Esophagus muscularis mucosa (tissue), 4 donors: ENCODE measurements around the gene PAQR5. TPM values are rescaled to one million over a fixed set of nuclear protein-coding genes. Genes with fewer than 3 reads are reported as not detected.
"Not testable (repeated sequence)": the region's sequence is repeated elsewhere in the genome, so short reads cannot be mapped to it uniquely, and the experiment has no call there.

ENCODE experiments used
- DNase-seq: peaks from one replicate; pipeline ENCODE4 v3.0.0-alpha.2; 2017; ENCODE audit errors: extremely low spot score
- H3K27ac ChIP-seq, 4 donors: fragments of 200-600 bp; sonication (generic); replicated peaks in 1 of 4; 1 replicate in 3 of 4; 2 replicates in 1 of 4; pipeline ENCODE4 v1.5.1; 2016 to 2019; ENCODE audit warnings: mild to moderate bottlenecking in 1 of 4
- H3K27me3 ChIP-seq, 4 donors: fragments of 200-600 bp; sonication (generic); one replicate each; pipeline versions ENCODE4 v1.5.1 to v1.6.0; 2016 to 2019
- H3K36me3 ChIP-seq, 4 donors: fragments of 200-600 bp; sonication (generic); one replicate each; pipeline ENCODE4 v1.5.1; 2016 to 2019
- H3K4me1 ChIP-seq, 4 donors: fragments of 200-600 bp; sonication (generic); one replicate each; pipeline ENCODE4 v1.5.1; 2016 to 2019
- H3K4me3 ChIP-seq, 4 donors: fragments of 200-600 bp; sonication (generic); 1 replicate in 2 of 4; 2 replicates in 2 of 4; pipeline ENCODE4 v1.5.1; 2016 to 2019; ENCODE audit warnings: mild to moderate bottlenecking in 4 of 4, moderate library complexity in 1 of 4
- H3K9me3 ChIP-seq, 4 donors: fragments of 200-600 bp; sonication (generic); 1 replicate in 3 of 4; 2 replicates in 1 of 4; pipeline ENCODE4 v1.5.1; 2016 to 2019
- CTCF ChIP-seq, 3 experiments: fragments of 200-600 bp in 2 of 3; fragments of 450-650 bp in 1 of 3; sonication (generic) in 2 of 3; IDR thresholded peaks; one replicate each; pipeline ENCODE4 v1.5.1; 2017 to 2019; ENCODE audit warnings: antibody characterized with exemption in 3 of 3, mild to moderate bottlenecking in 2 of 3, moderate library complexity in 1 of 3
- EP300 ChIP-seq: sonication (generic); formaldehyde crosslinking; IDR thresholded peaks from one replicate; pipeline ENCODE4 v1.6.1; 2017; ENCODE audit warnings: antibody characterized with exemption
- POLR2A ChIP-seq: fragments of 450-650 bp; IDR thresholded peaks from one replicate; pipeline ENCODE4 v1.6.1; 2017; ENCODE audit warnings: antibody characterized with exemption, moderate library complexity, mild to moderate bottlenecking, low read depth
- POLR2AphosphoS5 ChIP-seq, 2 donors: sonication (generic); formaldehyde crosslinking; IDR thresholded peaks; one replicate each; pipeline ENCODE4 v1.6.1; 2017; ENCODE audit warnings: antibody characterized with exemption in 2 of 2
- WGBS: methylation state at CpG from one replicate; pipeline ENCODE4 v1.1.5; 2018; 5-methylcytosine and 5-hydroxymethylcytosine counted together
- intact Hi-C: fragments of 100-400 bp; cut with DNase I; formaldehyde crosslinking; loops from one replicate; pipeline ENCODE4 v1.15.1; 2023
- total RNA-seq, 4 donors: library from RNA; depleted of rRNA; stranded (reverse); fragments of >200 nt; gene quantifications; one replicate each; pipeline versions ENCODE4 v1.1.0 to v1.2.1, GENCODE V29; 2016

The PAQR5 gene
- total RNA-seq, 4 donors from 2014 or later: 0.32 to 3.0 (median 1.5) TPM

GRCh38 chr15:69436951-69437350, 138.2 kb downstream of the PAQR5 start:
- TF ChIP-seq EP300 (no peak), POLR2A (no peak), CTCF (IDR thresholded peaks at IDR 0.05) (no peak), POLR2AphosphoS5 (IDR thresholded peaks at IDR 0.05) (no peak)
- Histone ChIP-seq H3K36me3 (no peaks in the 10 kb centered on the region), H3K4me1 (no peaks in the 10 kb centered on the region), H3K27me3 (no peaks in the 10 kb centered on the region), H3K27ac (no peak overlapping the region), H3K4me3 (no peak overlapping the region), H3K9me3 (no peaks in the 10 kb centered on the region)
- 96% methylated on average over 4 of the region's 4 CpGs for WGBS
- no peak for DNase-seq
- intact Hi-C loops: no loop called here

GRCh38 chr15:69439623-69440022, 140.9 kb downstream of the PAQR5 start:
- H3K4me3 ChIP-seq: no peak overlapping the region
- H3K27ac ChIP-seq: no peak overlapping the region
- no peak for TF ChIP-seq POLR2AphosphoS5 (IDR thresholded peaks at IDR 0.05)
- no peak for TF ChIP-seq POLR2A
- TF ChIP-seq EP300: no peak
- TF ChIP-seq CTCF (IDR thresholded peaks at IDR 0.05): no peak
- intact Hi-C loops: no loop called here
- no peak for DNase-seq
- H3K27me3 ChIP-seq: no peaks in the 10 kb centered on the region
- no peaks in the 10 kb centered on the region for H3K4me1 ChIP-seq
- no peaks in the 10 kb centered on the region for H3K9me3 ChIP-seq
- no peaks in the 10 kb centered on the region for H3K36me3 ChIP-seq
- 86% methylated on average over 4 of the region's 4 CpGs for WGBS

- WGBS: 87% methylated on average over 5 of the region's 5 CpGs
- H3K27ac ChIP-seq: no peak overlapping the region
- H3K4me3 ChIP-seq: no peak overlapping the region
- intact Hi-C loops: no loop called here
- no peaks in the 10 kb centered on the region for H3K9me3 ChIP-seq
- H3K36me3 ChIP-seq: no peaks in the 10 kb centered on the region
- DNase-seq: no peak
- no peaks in the 10 kb centered on the region for H3K27me3 ChIP-seq
- H3K4me1 ChIP-seq: no peaks in the 10 kb centered on the region
- TF ChIP-seq POLR2AphosphoS5 (IDR thresholded peaks at IDR 0.05): no peak
- TF ChIP-seq EP300: no peak
- no peak for TF ChIP-seq POLR2A
- no peak for TF ChIP-seq CTCF (IDR thresholded peaks at IDR 0.05)
Observed at GRCh38 chr15:69443032-69443611, 144.4 kb downstream of the PAQR5 start.

GRCh38 chr15:69444686-69445085, 146.0 kb downstream of the PAQR5 start:
- Histone ChIP-seq H3K4me3 (no peak overlapping the region), H3K9me3 (no peaks in the 10 kb centered on the region), H3K27ac (no peak overlapping the region), H3K27me3 (no peaks in the 10 kb centered on the region), H3K4me1 (no peaks in the 10 kb centered on the region), H3K36me3 (no peaks in the 10 kb centered on the region)
- intact Hi-C loops: no loop called here
- no peak for DNase-seq
- TF ChIP-seq POLR2A (no peak), POLR2AphosphoS5 (IDR thresholded peaks at IDR 0.05) (no peak), EP300 (no peak), CTCF (IDR thresholded peaks at IDR 0.05) (no peak)
- 95% methylated on average over 7 of the region's 7 CpGs for WGBS

GRCh38 chr15:69446953-69447352, 148.2 kb downstream of the PAQR5 start:
- no peak for DNase-seq
- TF ChIP-seq CTCF (IDR thresholded peaks at IDR 0.05): no peak
- no peak for TF ChIP-seq POLR2AphosphoS5 (IDR thresholded peaks at IDR 0.05)
- no peak for TF ChIP-seq POLR2A
- no peak for TF ChIP-seq EP300
- no peaks in the 10 kb centered on the region for H3K27me3 ChIP-seq
- H3K4me1 ChIP-seq: peaks cover 2 to 10% (median 4%) of the 10 kb centered on the region in 4 donors
- H3K36me3 ChIP-seq: no peaks in the 10 kb centered on the region
- no peak overlapping the region for H3K27ac ChIP-seq
- WGBS: 92% methylated on average over 2 of the region's 2 CpGs
- intact Hi-C loops: no loop called here
- H3K9me3 ChIP-seq: no peaks in the 10 kb centered on the region
- no peak overlapping the region for H3K4me3 ChIP-seq

- intact Hi-C loops: loop anchor here (5.0 kb wide), 2 partner anchors 33 to 633 kb away; no protein-coding TSS in a partner anchor
- 100% methylated on average over 4 of the region's 4 CpGs for WGBS
- H3K36me3 ChIP-seq: peaks cover 0 to 20% (median 7%) of the 10 kb centered on the region in 4 donors
- not testable (repeated sequence) for H3K9me3 ChIP-seq, H3K27me3 ChIP-seq, H3K4me3 ChIP-seq, H3K27ac ChIP-seq, DNase-seq
- H3K4me1 ChIP-seq: peaks cover 23 to 33% (median 26%) of the 10 kb centered on the region in 4 donors
Observed at GRCh38 chr15:69450221-69450620, 151.5 kb downstream of the PAQR5 start.
